ENCODE results near the gene ARID5B.

ARID5B gene

DNA sequence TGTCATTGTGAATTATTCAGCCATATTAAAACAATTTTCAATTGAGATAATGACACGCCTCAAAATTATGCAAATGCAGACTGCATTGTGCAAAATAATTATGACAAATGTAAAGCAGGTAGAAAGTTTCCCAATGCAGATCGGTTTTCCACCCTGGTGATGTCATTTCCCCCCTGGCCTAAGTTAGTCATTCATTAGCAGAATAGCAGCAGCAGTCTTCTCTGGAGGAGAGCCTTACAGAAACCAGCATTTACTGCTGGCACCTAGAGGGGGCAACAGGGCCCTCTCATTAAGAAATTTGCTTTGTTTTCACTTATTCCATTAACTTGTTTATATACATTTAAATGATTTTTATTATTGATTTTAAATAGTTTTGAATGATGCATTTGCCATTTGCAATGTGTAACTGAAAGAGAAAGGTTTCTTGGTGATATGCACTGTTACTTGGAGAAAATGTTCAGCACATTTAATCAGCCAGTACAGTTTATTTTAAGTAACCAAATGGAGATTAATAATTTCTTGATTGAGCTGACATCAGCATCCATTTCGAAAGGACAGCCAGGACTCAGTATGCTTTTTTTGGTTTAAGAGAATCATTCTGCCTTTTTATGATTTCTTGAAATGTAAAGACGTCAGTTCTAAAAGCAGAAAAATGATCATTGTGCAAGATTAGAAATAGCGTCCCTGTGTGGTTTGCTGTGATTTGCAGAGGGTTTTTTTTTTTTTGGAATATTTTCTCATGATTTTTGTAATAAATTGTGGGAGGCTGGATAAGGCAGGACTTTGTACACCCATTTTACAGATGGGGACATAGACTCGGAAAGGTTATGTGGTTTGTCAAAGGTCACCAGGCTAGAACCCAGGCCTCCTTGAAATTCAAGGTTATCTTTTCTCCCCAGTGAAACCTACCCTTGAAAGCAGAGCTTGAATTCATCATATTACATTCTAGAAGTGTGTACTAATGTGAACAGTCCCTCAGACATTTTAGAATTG lies 3.5 kb downstream of the ARID5B start:
- DNase-seq: no peak

GRCh38 chr10:61905837-61906561 lies 4.5 kb downstream of the ARID5B start:
- DNase-seq: no peak

DNA sequence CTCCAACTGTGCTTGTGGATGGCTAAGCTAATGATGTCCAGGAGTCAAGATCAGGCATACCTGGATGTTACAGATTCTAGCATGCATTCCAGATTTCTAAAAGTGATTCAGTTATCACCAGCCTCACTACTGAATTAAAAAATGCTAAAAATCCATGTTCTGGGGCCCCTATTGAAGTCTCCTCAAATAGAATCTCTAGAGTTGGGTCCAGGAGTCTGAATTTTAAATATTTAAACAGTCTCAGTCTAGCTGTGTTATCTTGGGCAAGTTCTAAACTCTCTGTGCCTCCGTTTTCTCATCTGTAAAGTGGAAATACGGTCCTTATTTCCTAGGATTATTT lies 5.0 kb downstream of the ARID5B start:
- DNase-seq: no peak

DNA sequence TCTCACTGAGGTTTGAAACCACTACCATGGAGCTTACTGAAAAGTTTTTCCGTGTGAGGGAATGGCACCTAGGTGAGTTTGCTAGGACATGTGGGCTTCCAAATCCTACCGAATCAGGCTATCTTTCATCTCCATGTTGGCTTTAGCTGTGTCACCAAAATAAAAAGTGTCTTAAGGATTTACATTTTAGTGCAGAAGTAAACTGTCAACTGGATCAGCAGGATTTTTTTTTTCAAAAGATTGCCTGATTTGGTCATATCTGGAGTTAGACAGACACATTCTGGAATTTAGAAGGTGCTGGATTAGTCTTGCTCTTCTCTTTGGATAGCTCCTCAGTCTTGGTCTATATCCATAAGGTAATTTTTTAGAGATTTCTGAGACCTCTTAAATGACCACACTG lies 5.5 kb downstream of the ARID5B start:
- no peak for DNase-seq

DNA sequence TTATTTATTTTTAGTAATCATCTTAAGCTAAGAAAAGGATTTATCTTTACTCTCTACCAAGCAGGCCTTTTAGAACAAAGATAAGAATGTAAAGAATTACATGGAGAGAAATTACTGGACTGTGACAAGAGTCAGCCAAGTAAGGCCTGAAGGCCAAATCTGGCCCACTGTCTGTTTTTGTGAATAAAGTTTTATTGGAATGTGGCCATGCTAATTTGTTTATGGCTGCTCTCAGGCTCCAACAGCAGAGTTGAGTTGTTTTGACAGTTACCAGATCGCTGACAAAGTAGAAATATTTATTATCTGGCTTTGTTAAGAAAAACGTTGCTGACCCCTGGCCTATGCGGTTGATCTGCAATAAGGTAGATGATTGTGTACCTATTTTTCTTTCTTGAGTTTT lies 6.1 kb downstream of the ARID5B start:
- no peak for DNase-seq

DNA sequence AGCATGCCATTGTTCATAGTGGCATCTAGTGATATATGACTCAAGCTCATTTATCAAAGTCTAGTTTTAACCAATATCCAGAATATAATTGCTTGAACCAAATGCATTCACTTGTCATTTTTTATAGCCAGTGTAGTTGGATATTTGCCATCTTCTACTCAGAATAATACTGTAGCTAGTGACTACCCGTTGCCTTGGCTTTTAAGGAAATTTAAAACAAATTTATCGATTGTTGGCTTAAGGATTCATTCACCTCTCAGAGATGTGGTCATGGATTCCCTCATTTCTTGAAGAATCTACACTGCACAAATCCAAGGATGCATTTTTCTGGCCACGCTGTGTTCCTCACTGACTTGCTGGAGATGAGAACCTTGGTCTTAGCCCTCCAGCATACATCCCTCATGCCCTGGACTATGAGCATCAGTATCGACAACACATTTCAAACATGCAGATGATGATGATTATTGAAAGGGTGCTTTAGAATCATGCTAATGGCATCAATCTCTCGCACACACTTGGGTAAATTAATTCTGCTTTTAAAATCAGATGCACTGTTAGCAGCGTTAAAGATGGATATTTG lies 8.8 kb downstream of the ARID5B start:
- DNase-seq: no peak

- DNase-seq: no peak
These were observed 9.4 kb downstream of the ARID5B start for GRCh38 chr10:61910894-61911293.

DNA sequence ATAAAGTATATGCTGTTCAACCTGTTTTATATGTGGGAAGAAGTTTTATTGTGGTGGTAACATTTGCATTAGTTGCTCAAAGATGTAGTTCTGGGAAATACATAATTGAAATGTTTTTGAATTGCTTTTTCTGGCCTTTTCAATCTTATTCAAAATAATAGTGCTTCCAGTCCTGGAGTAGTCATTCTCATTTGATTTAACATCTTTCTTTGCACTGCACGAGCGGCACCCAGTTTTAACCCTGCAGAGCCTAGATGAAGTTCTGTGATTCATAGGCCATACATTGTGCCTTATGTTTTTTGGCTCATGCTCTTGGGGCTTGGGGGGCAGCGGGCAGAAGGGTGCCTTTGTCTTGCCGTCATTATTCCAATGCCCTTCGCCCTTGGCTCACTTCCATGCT lies 9.9 kb downstream of the ARID5B start:
- DNase-seq: no peak

DNA sequence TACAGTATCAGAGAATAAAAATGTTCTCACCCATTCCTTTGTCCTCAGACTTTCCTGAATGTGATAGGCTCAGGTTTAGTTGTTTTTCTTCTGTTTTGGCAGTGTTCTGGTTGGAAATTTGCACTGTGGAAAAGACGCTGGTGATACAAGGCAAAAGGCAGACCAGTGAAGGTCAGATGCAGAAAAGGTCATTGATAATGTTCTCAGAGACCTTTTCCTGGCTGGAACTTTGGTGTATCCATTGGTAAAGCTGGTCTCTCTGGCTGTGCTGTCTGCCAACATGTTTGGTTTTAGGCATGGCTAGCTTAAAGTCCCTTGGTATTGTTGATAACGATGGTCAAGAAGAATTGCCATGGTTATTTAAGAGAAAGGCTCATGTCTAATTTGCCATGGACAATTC lies 11.5 kb downstream of the ARID5B start:
- no peak for DNase-seq

GRCh38 chr10:61918140-61918539 lies 16.6 kb downstream of the ARID5B start:
- no peak for DNase-seq

- no peak for DNase-seq
These were observed 17.5 kb downstream of the ARID5B start for GRCh38 chr10:61918989-61919388.

- no peak for DNase-seq
These were observed 18.2 kb downstream of the ARID5B start for GRCh38 chr10:61919646-61920215.

GRCh38 chr10:61921143-61921542 lies 19.6 kb downstream of the ARID5B start:
- no peak for DNase-seq

DNA sequence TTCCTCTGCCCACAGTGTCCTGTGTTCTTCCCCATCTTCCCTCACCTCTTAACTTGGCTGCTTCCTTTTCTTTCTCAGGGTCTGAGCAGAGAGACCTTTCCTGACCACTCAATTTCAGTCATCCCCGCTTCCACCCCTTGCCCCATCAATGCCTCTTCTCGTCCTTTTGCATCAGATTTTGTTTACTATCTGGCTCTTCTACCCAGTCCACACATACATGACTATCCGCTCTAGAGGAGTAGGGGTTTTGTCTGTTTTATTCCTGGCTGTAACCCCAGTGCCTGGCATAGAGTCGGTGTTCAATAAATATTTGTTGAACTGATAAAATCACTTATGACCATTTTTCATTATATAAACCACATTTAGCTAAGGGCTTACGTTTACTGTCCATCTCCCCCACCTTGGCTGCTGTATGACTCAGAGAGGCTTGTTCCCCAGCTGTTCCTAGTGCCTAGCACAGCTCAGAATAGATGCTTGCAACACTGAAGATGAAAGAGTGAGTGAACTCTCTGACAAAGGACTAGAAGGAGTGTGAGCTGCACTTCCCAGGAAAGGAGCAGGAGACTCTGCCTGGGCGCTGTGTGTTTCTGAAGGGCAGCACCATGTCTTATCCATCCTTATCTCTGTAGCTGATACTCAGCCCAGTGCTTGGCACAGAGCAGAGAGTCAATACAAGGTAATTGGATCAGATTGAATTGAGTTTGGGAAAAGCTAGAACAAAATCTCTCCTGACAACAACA lies 21.9 kb downstream of the ARID5B start:
- DNase-seq: no peak

GRCh38 chr10:61923950-61924274 lies 22.4 kb downstream of the ARID5B start:
- DNase-seq: no peak

GRCh38 chr10:61929555-61929954 lies 28.1 kb downstream of the ARID5B start:
- DNase-seq: no peak

DNA sequence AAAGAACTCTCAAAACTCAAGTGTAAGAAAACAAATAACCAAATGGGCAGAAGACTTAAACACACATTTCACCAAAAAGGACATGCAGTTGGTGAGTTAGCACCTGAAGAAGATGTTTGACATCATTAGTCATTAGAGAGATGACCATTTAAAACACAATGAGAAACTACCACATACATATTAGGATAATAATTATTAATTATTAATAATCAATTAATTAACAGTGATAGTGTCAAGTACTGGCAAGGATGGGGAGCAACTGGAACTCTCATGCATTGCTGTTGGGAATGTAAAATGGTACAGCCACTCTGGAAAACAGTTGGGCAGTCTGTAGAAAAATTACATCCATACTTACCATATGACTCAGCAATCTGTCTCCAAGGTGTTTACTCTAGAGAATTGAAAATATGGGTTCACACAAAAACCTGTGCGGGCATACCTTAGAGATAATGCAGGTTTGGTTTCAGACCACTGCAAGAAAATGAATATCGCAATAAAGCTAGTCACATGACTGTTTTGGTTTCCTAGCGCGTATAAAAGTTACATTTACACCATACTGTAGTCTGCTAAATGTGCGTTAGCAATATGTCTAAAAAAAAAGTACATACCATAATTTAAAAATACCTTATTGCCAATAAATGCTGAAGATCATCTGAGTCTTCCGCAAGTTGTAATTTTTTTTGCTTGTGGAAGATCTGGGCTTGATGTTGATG lies 30.3 kb downstream of the ARID5B start:
- no peak for DNase-seq

DNA sequence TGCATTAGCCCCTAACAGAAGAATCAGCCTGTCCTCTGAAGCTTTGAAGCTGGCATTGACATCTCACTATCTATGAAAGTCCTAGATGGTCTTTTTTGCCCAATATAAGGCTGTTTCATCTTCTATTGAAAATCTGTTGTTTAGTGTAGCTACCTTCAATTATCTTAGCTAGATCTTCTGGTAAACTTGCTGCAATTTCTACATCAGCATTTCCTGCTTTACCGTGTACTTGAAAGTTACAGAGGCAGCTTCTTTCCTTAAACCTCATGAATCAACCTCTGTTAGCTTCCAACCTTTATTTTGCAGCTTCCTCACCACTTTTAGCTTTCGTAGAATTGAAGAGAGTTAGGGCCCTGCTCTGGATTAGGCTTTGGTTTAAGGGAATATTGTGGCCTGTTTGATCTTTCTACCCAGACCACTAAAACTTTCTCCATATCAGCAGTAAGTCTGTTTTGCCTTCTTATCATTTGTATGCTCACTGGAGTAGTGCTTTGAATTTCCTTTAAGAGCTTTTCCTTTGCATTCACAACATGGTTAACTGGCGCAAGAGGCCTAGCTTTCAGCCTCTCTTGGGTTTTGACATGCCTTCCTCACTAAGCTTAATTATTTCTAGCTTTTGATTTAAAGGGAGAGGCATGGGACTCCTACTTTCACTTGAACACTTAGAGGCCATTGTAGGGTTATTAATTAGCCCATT lies 32.5 kb downstream of the ARID5B start:
- DNase-seq: no peak

GRCh38 chr10:61935077-61935476 lies 33.6 kb downstream of the ARID5B start:
- DNase-seq: no peak

DNA sequence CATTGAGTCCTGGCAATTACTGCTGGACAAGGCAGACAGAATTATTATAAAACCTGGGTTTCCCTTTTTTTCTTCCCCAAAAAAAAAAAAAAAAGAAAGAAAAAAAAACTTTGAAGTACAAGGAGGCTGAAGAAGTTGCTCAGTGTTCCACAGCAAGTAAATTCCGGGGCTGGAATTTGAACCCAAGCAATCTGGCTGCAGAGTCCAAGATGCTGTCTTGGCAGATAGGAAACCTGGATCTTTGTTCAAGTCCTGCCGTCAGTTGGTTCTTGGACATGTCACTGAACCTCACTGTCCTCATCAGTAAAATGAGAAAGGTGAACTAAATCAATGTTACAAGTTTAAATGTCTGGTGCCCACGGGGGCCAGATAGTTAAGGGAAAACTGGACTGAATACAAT lies 35.3 kb downstream of the ARID5B start:
- DNase-seq: no peak

GRCh38 chr10:61937631-61938351 lies 36.3 kb downstream of the ARID5B start:
- DNase-seq: no peak

All from activated CD8-positive, alpha-beta memory T cell treated with anti-CD3 and anti-CD28 coated beads, Interleukin-2, amount 50 U/mL, for 48 hours (primary cell).